HCT116 (cell line): ENCODE results near the gene DIS3L. TPM values are rescaled to one million over a fixed set of nuclear protein-coding genes. Genes with fewer than 3 reads are reported as not detected.
"Not testable (repeated sequence)": the region's sequence is repeated elsewhere in the genome, so short reads cannot be mapped to it uniquely, and the experiment has no call there.

Experiments
- ATAC-seq: fragments of 200-7000 bp; cut with Tn5 transposase; 2 replicates; pipeline ENCODE4 v1.9.1; 2020; ENCODE audit warnings: mild to moderate bottlenecking, moderate library complexity
- BruUV-seq: library from RNA; stranded (reverse); fragments of 400-500 nt; replicated peaks from 2 replicates; lab custom pipeline; 2021; lab: Mats Ljungman, UMichigan
- CTCF ChIA-PET: fragments of 300-600 bp; sonication (Branson Sonifier 250); formaldehyde crosslinking; loops from one replicate; lab custom pipeline; 2021; ENCODE audit warnings: antibody characterized with exemption; lab: Charles Lee
- POLR2A ChIA-PET: fragments of 300-600, 350-600 bp; sonication (Branson Sonifier 250); formaldehyde crosslinking; loops from one replicate; lab custom pipeline; 2021; ENCODE audit warnings: antibody characterized with exemption; lab: Charles Lee
- RAD21 ChIA-PET, 2 experiments: fragments of 300-600 bp; sonication (Branson Sonifier 250); formaldehyde crosslinking; loops; one replicate each; lab custom pipeline; 2023; ENCODE audit warnings: low total read pairs in 2 of 2; ENCODE audit not compliant: uncharacterized antibody in 2 of 2, unreplicated experiment in 2 of 2, low non-redundant PET in 1 of 2; lab: Charles Lee
- DNase-seq: peaks from one replicate; pipeline ENCODE4 v3.0.0-alpha.2; 2010; ENCODE audit warnings: low read depth, low spot score
- H2AFZ ChIP-seq: fragments of 200-600 bp; shearing (Covaris generic), sonication (generic); 2 replicates; pipeline ENCODE4 v1.6.1; 2017; ENCODE audit warnings: low read depth, mixed run types, mixed read lengths, antibody characterized with exemption, low read length; ENCODE audit not compliant: poor library complexity, severe bottlenecking
- H3K27ac ChIP-seq: 2 replicates; pipeline ENCODE4 v1.5.1; 2012; ENCODE audit warnings: low read depth, low read length
- H3K27me3 ChIP-seq: fragments of 200-600 bp; sonication (generic); 2 replicates; pipeline ENCODE4 v1.6.1; 2016; ENCODE audit warnings: mixed run types, low read length, mixed read lengths; ENCODE audit not compliant: insufficient read depth
- H3K36me3 ChIP-seq, 2 experiments: fragments of 200-500 bp in 1 of 2; fragments of 200-600 bp in 1 of 2; sonication (Bioruptor generic) in 1 of 2; sonication (generic) in 1 of 2; 2 replicates each; pipeline versions ENCODE4 v1.5.1 to v1.6.1; 2014 to 2016; ENCODE audit warnings: low read length in 2 of 2, inconsistent platforms in 1 of 2, mixed read lengths in 1 of 2, mixed run types in 1 of 2; ENCODE audit not compliant: insufficient read depth in 2 of 2, control insufficient read depth in 1 of 2
- H3K4me1 ChIP-seq, 2 experiments: fragments of 200-600 bp in 1 of 2; sonication (generic) in 1 of 2; 2 replicates each; pipeline versions ENCODE4 v1.5.1 to v1.6.1; 2012 to 2017; ENCODE audit warnings: low read length in 2 of 2, inconsistent platforms in 1 of 2, mild to moderate bottlenecking in 1 of 2, mixed read lengths in 1 of 2, mixed run types in 1 of 2, moderate library complexity in 1 of 2; ENCODE audit not compliant: insufficient read depth in 2 of 2, control insufficient read depth in 1 of 2
- H3K4me2 ChIP-seq: fragments of 200-600 bp; sonication (generic); 2 replicates; pipeline ENCODE4 v1.6.1; 2017; ENCODE audit warnings: mixed run types, low read length, mixed read lengths
- H3K4me3 ChIP-seq, 2 experiments: fragments of 200-600 bp in 1 of 2; sonication (generic) in 1 of 2; replicated peaks in 1 of 2; 2 replicates each; pipeline ENCODE4 v1.5.1; 2011 to 2016; ENCODE audit warnings: low read length in 2 of 2, control low read depth in 1 of 2, low read depth in 1 of 2, mild to moderate bottlenecking in 1 of 2, mixed read lengths in 1 of 2, mixed run types in 1 of 2
- H3K79me2 ChIP-seq: fragments of 200-600 bp; sonication (generic); 2 replicates; pipeline ENCODE4 v1.6.1; 2017; ENCODE audit warnings: mild to moderate bottlenecking, mixed run types, low read length, moderate library complexity, mixed read lengths; ENCODE audit not compliant: insufficient read depth
- H3K9ac ChIP-seq: fragments of 200-600 bp; sonication (generic); 2 replicates; pipeline ENCODE4 v1.6.1; 2016; ENCODE audit warnings: low read length, mixed read lengths
- H3K9me2 ChIP-seq: fragments of 200-600 bp; sonication (generic), shearing (Covaris generic); 2 replicates; pipeline ENCODE4 v1.6.1; 2017; ENCODE audit warnings: mixed run types, mild to moderate bottlenecking, moderate library complexity; ENCODE audit not compliant: insufficient read depth
- H3K9me3 ChIP-seq, 2 experiments: fragments of 200-500 bp in 1 of 2; fragments of 200-600 bp in 1 of 2; sonication (Bioruptor generic) in 1 of 2; sonication (generic) in 1 of 2; 2 replicates each; pipeline ENCODE4 v1.6.1; 2014 to 2017; ENCODE audit warnings: low read length in 2 of 2, mixed read lengths in 2 of 2, inconsistent platforms in 1 of 2, low read depth in 1 of 2, mild to moderate bottlenecking in 1 of 2, mixed run types in 1 of 2, moderate library complexity in 1 of 2; ENCODE audit not compliant: control insufficient read depth in 1 of 2, insufficient read depth in 1 of 2
- H4K20me1 ChIP-seq: fragments of 200-600 bp; sonication (generic), shearing (Covaris generic); 2 replicates; pipeline ENCODE4 v1.6.1; 2017; ENCODE audit warnings: mixed run types, mild to moderate bottlenecking, moderate library complexity; ENCODE audit not compliant: insufficient read depth
- EGR1 ChIP-seq: IDR thresholded peaks from 2 replicates; pipeline ENCODE4 v1.6.1; 2012; ENCODE audit warnings: low read depth
- MAX ChIP-seq: IDR thresholded peaks from 2 replicates; pipeline ENCODE4 v1.6.1; 2012
- POLR2A ChIP-seq: IDR thresholded peaks from 2 replicates; pipeline ENCODE4 v1.7.0; 2011; ENCODE audit warnings: borderline replicate concordance; ENCODE audit not compliant: insufficient read depth, insufficient read length; ENCODE audit errors: extremely low read depth
- POLR2AphosphoS5 ChIP-seq: IDR thresholded peaks from 2 replicates; pipeline ENCODE4 v1.6.1; 2011; ENCODE audit warnings: mild to moderate bottlenecking, low read depth, low read length, moderate library complexity
- RAD21 ChIP-seq: IDR thresholded peaks from 2 replicates; pipeline ENCODE4 v1.6.1; 2012; ENCODE audit warnings: low read depth, mild to moderate bottlenecking
- ZFX ChIP-seq: fragments of 450-650 bp; IDR thresholded peaks from 2 replicates; pipeline ENCODE4 v1.6.1; 2017
- intact Hi-C: fragments of 100-400 bp; cut with micrococcal nuclease; formaldehyde crosslinking; loops from 2 replicates; pipeline ENCODE4 v1.10.0; 2022
- total RNA-seq: library from RNA; stranded (reverse); gene quantifications from one replicate; pipeline ENCODE4 v1.2.1, GENCODE V29; 2021; ENCODE audit not compliant: unreplicated experiment

The DIS3L gene
- total RNA-seq, 1 experiment from 2014 or later, result 32.2 TPM

DNA sequence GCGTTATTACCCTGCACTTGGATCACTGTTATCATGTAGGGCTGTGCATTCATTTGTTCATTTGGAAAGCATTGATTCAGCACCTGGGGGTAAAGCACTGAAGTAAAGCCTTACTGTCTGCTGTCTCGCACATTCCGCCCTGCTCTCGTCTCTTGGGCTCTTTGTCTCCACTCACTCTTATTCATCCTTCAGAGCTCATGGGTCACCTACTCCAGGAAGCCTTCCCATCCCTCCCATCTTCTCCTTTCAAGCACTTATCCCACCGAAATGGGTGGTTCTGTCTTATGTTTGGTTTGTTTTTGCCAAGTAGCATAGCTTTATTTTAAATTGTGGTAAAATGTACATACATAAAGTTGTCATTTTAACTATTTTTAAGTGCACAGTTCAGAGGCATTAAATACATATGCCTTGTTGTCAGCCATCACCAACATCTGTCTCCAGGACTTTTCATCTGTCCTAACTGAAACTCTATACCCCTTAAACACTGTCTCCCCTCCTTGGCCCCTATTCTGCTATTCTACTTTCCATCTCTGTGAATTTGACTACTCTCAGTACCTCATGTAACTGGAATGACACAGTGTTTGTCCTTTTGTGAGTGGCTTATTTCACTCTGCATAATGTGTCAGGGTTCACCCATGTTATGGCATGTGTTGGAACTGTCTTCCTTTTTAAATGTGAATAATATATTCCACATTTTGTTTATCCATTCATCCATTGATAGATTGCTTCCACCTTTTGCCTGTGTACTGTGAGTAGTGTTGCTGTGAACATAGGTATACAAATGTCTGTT, 9.3 kb downstream of the DIS3L start:
- BruUV-seq, result no TSS peak
- POLR2A ChIA-PET, result interaction anchor here (1.3 kb wide), 1 partner anchor 10 kb away, joined by 3 read pairs; no protein-coding TSS in a partner anchor
- ATAC-seq (no peak), DNase-seq (no peak)
- Histone ChIP-seq H4K20me1 (no peaks in the 10 kb centered on the region), H3K9ac (no peak overlapping the region), H2AFZ (no peak overlapping the region), H3K79me2 (no peaks in the 10 kb centered on the region; the same call in 1 of the 2 replicates), H3K27ac (no peak overlapping the region), H3K4me2 (no peak overlapping the region), H3K4me1 (no peaks in the 10 kb centered on the region), H3K27me3 (no peaks in the 10 kb centered on the region), H3K9me2 (no peaks in the 10 kb centered on the region), H3K9me3 (no peaks in the 10 kb centered on the region), H3K4me3 (no peak overlapping the region), H3K36me3 (peaks cover 0 to 6% of the 10 kb centered on the region in 2 experiments; a peak in 1 of 4 replicates)
- intact Hi-C loops, result no loop called here
- RAD21 ChIA-PET, result no interaction called here
- CTCF ChIA-PET, result no interaction called here
- no peak for TF ChIP-seq EGR1
- TF ChIP-seq ZFX, result no peak
- no peak for TF ChIP-seq RAD21
- TF ChIP-seq POLR2A, result no peak
- no peak for TF ChIP-seq MAX
- no peak for TF ChIP-seq POLR2AphosphoS5

DNA sequence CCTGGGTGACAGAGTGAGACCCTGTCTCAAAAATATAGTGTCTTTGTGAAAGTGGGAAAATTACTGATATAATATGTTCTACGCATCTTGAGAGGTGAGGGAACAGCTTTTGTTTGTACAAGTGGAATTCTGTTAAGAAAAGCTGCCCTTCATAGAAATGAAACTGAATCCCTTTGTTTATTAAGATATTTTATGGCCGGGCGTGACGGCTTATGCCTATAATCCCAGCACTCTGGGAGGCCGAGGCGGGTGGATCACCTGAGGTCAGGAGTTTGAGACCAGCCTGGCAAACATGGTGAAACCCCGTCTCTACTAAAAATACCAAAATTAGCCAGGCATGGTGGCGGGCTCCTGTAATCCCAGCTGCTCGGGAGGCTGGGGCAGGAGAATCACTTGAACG, 11.1 kb downstream of the DIS3L start:
- H3K4me3 ChIP-seq, POLR2A ChIA-PET, RAD21 ChIA-PET, intact Hi-C loops, H3K9me2 ChIP-seq, BruUV-seq, H3K9ac ChIP-seq, H3K4me2 ChIP-seq, H3K27ac ChIP-seq, H3K27me3 ChIP-seq, H3K4me1 ChIP-seq, H4K20me1 ChIP-seq, H2AFZ ChIP-seq, ATAC-seq, DNase-seq, H3K9me3 ChIP-seq, H3K79me2 ChIP-seq: not testable (repeated sequence)
- H3K36me3 ChIP-seq, result peaks cover 0 to 11% of the 10 kb centered on the region in 2 experiments; a peak in 2 of 4 replicates
- CTCF ChIA-PET, result interaction anchor here (0.6 kb wide), 1 partner anchor 268 kb away, joined by 4 read pairs; no protein-coding TSS in a partner anchor
